Mesenchymal stem cell (in vitro differentiated cells and primary cell): ENCODE results near the gene IL10RB.
A peak's percentile ranks its signal among the peaks of the same experiment; 100 is the strongest.

Source experiments
- DNase-seq: peaks from one replicate; pipeline ENCODE4 v3.0.0-alpha.2; 2013
- H2AFZ ChIP-seq: one replicate; pipeline ENCODE4 v1.6.1; 2013; ENCODE audit warnings: low read depth, mild to moderate bottlenecking, control low read depth, inconsistent platforms, low read length, moderate library complexity
- H2AK5ac ChIP-seq: 2 replicates; pipeline ENCODE4 v1.6.1; 2013; ENCODE audit warnings: low read length, moderate library complexity, mild to moderate bottlenecking, inconsistent platforms; ENCODE audit not compliant: severe bottlenecking
- H2BK120ac ChIP-seq: one replicate; pipeline ENCODE4 v1.6.1; 2013; ENCODE audit warnings: low read depth, mild to moderate bottlenecking, inconsistent platforms, low read length, moderate library complexity
- H2BK12ac ChIP-seq, 2 experiments: one replicate each; pipeline ENCODE4 v1.6.1; 2013; ENCODE audit warnings: inconsistent platforms in 2 of 2, low read length in 2 of 2, mild to moderate bottlenecking in 2 of 2, moderate library complexity in 2 of 2, control low read depth in 1 of 2
- H2BK15ac ChIP-seq: one replicate; pipeline ENCODE4 v1.6.1; 2013; ENCODE audit warnings: mild to moderate bottlenecking, low read depth, inconsistent platforms; ENCODE audit not compliant: poor library complexity, severe bottlenecking
- H2BK5ac ChIP-seq: 2 replicates; pipeline ENCODE4 v1.6.1; 2013; ENCODE audit warnings: low read depth, mild to moderate bottlenecking, low read length, control low read depth, inconsistent platforms; ENCODE audit not compliant: poor library complexity, severe bottlenecking
- H3K14ac ChIP-seq, 2 experiments: one replicate each; pipeline ENCODE4 v1.6.1; 2013; ENCODE audit warnings: inconsistent platforms in 2 of 2, low read length in 2 of 2, control low read depth in 1 of 2, mild to moderate bottlenecking in 1 of 2, moderate library complexity in 1 of 2
- H3K18ac ChIP-seq, 2 experiments: one replicate each; pipeline ENCODE4 v1.6.1; 2013; ENCODE audit warnings: inconsistent platforms in 2 of 2, low read length in 2 of 2, control low read depth in 1 of 2, low read depth in 1 of 2, mild to moderate bottlenecking in 1 of 2
- H3K23ac ChIP-seq, 2 experiments: one replicate each; pipeline ENCODE4 v1.6.1; 2013; ENCODE audit warnings: inconsistent platforms in 2 of 2, low read length in 2 of 2, mild to moderate bottlenecking in 2 of 2, moderate library complexity in 2 of 2, control low read depth in 1 of 2
- H3K27ac ChIP-seq: 2 replicates; pipeline ENCODE4 v1.5.1; 2013; ENCODE audit warnings: mild to moderate bottlenecking, moderate library complexity, low read length, control low read depth, inconsistent platforms; ENCODE audit not compliant: poor library complexity, severe bottlenecking
- H3K27me3 ChIP-seq, 2 experiments: 2 replicates each; pipeline versions ENCODE4 v1.6.1 to v1.7.0; 2013; ENCODE audit warnings: low read length in 2 of 2, mild to moderate bottlenecking in 2 of 2, moderate library complexity in 2 of 2, control low read depth in 1 of 2, inconsistent platforms in 1 of 2; ENCODE audit not compliant: control insufficient read depth in 1 of 2, insufficient read depth in 1 of 2
- H3K36me3 ChIP-seq, 2 experiments: 2 replicates each; pipeline versions ENCODE4 v1.6.1 to v1.7.0; 2013; ENCODE audit warnings: low read length in 2 of 2, control low read depth in 1 of 2, inconsistent platforms in 1 of 2, low read depth in 1 of 2, mild to moderate bottlenecking in 1 of 2; ENCODE audit not compliant: insufficient read depth in 2 of 2, control insufficient read depth in 1 of 2
- H3K4ac ChIP-seq, 2 experiments: one replicate each; pipeline ENCODE4 v1.6.1; 2013; ENCODE audit warnings: inconsistent platforms in 2 of 2, low read length in 2 of 2, mild to moderate bottlenecking in 2 of 2, moderate library complexity in 2 of 2, control low read depth in 1 of 2, low read depth in 1 of 2
- H3K4me1 ChIP-seq: 2 replicates; pipeline ENCODE4 v1.6.1; 2013; ENCODE audit warnings: low read depth, low read length, control low read depth; ENCODE audit not compliant: control insufficient read depth, insufficient read depth
- H3K4me2 ChIP-seq: 2 replicates; pipeline ENCODE4 v1.6.1; 2013; ENCODE audit warnings: low read length, mild to moderate bottlenecking, inconsistent platforms; ENCODE audit not compliant: poor library complexity, severe bottlenecking
- H3K4me3 ChIP-seq, 2 experiments: 2 replicates each; pipeline versions ENCODE4 v1.5.1 to v1.7.0; 2013; ENCODE audit warnings: low read length in 2 of 2, mild to moderate bottlenecking in 2 of 2, control low read depth in 1 of 2, low read depth in 1 of 2; ENCODE audit not compliant: insufficient read depth in 1 of 2
- H3K79me1 ChIP-seq: replicated peaks from 2 replicates; pipeline ENCODE4 v1.6.1; 2013; ENCODE audit warnings: mild to moderate bottlenecking, control low read depth, low read length, inconsistent platforms; ENCODE audit not compliant: poor library complexity, severe bottlenecking
- H3K9ac ChIP-seq: 2 replicates; pipeline ENCODE4 v1.7.0; 2013; ENCODE audit warnings: mild to moderate bottlenecking, low read length, moderate library complexity
- H3K9me3 ChIP-seq: 2 replicates; pipeline ENCODE4 v1.7.0; 2013; ENCODE audit warnings: mild to moderate bottlenecking, low read length; ENCODE audit not compliant: control insufficient read depth
- H4K8ac ChIP-seq: one replicate; pipeline ENCODE4 v1.6.1; 2013; ENCODE audit warnings: inconsistent platforms, mild to moderate bottlenecking, low read length, moderate library complexity
- H4K91ac ChIP-seq: one replicate; pipeline ENCODE4 v1.6.1; 2013; ENCODE audit warnings: mild to moderate bottlenecking, low read length, inconsistent platforms
- WGBS: methylation state at CpG from one replicate; pipeline ENCODE4 v1.1.7; 2013; ENCODE audit warnings: mixed read lengths; 5-methylcytosine and 5-hydroxymethylcytosine counted together

The IL10RB gene

DNA sequence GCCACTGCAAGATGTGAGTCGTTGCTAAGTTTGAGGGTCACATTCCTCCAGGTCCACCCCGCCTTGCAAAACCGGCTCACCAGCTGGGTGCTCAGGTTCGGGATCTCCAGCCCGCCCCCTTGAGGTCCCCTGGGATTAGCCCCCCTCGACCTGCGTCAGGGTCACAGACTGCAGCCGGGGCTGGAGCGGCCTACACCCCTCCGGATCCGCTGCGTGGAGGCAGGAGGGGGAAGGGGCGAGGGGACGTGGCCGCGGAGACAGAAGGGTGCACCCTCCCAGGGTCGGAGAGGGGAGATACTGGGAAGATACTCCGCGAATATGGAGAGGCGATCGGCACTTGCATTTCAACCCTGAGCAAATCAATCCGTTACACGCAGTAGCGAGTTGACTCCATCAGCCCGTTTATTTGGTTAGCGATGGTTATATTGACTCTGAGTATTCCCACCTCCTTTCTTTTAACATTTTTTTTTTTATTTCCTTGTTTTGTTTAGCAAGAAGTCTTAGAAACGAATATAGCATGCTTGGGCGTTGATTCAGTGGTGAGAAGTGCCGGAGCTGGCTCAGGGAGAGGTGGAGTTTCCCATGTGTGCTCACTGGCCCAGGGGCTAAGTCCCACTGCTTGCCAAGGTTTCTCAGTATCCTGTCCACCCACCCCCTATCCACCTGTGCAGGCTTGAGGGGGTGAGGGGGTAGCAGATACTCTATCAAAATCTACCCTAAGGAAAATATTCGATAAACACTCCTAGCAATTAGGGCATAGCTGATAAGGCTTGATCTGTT, 35.4 kb upstream of the IL10RB start:
- no peak overlapping the region for H4K91ac ChIP-seq
- H3K4me1 ChIP-seq: peaks cover 5% of the 10 kb centered on the region
- WGBS: 3% methylated on average over 23 of the region's 30 CpGs

DNA sequence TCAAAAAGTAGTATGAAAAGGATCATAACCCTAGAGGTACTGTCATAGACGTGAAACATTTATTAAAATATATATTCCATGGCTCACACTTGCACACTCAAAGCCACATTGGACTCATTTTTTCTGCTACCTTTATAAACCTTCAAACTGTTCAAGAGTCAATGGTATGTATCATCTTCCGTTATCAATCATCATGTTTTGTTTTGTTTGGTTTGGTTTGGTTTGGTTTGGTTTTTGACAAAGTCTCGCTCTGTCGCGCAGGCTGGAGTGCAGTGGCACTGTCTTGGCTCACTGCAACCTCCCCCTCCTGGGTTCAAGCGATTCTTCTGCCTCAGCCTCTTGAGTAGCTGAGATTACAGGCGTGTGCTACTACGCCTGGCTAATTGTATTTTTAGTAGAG, 34.6 kb upstream of the IL10RB start:
- WGBS: 97% methylated on average over 4 of the region's 8 CpGs
- Histone ChIP-seq H2BK5ac (no peak overlapping the region), H3K27me3 (no peaks in the 10 kb centered on the region), H4K8ac (no peak overlapping the region), H2BK120ac (no peak overlapping the region), H2BK15ac (no peak overlapping the region), H2BK12ac (no peak overlapping the region), H3K9me3 (no peaks in the 10 kb centered on the region), H3K14ac (no peak overlapping the region), H3K4me3 (peak overlapping the region in 1 of 2 experiments; percentile 86), H3K4me2 (no peak overlapping the region), H2AFZ (no peak overlapping the region), H3K18ac (no peak overlapping the region), H3K23ac (no peak overlapping the region), H3K79me1 (peaks cover 22% of the 10 kb centered on the region), H2AK5ac (no peak overlapping the region), H3K36me3 (peaks cover 0 to 5% of the 10 kb centered on the region in 2 experiments), H3K9ac (peak overlapping the region; percentile 90), H4K91ac (no peak overlapping the region), H3K4ac (no peak overlapping the region), H3K4me1 (peaks cover 7% of the 10 kb centered on the region), H3K27ac (no peak overlapping the region)
- no peak for DNase-seq

More for the DNA sequence above, 35.4 kb upstream of the IL10RB start:
- H2BK15ac ChIP-seq: peak overlapping the region; percentile 52
- H4K8ac ChIP-seq: peak overlapping the region; percentile 33
- H3K4ac ChIP-seq: peak overlapping the region in 1 of 2 experiments; percentile 95
- H3K36me3 ChIP-seq: no peaks in the 10 kb centered on the region
- DNase-seq: peak; percentile 80
- no peak overlapping the region for H2AK5ac ChIP-seq
- peak overlapping the region in 1 of 2 experiments; percentile 91 for H3K14ac ChIP-seq
- no peak overlapping the region for H2BK120ac ChIP-seq
- H3K27me3 ChIP-seq: no peaks in the 10 kb centered on the region
- H3K18ac ChIP-seq: peak overlapping the region; percentile 17 to 98
- peak overlapping the region; percentile 67 for H3K27ac ChIP-seq
- H3K9me3 ChIP-seq: no peaks in the 10 kb centered on the region
- H2AFZ ChIP-seq: peak overlapping the region; percentile 96
- H2BK5ac ChIP-seq: no peak overlapping the region
- peak overlapping the region in 1 of 2 experiments; percentile 93 for H3K23ac ChIP-seq
- peak overlapping the region; percentile 86 to 97 for H3K4me3 ChIP-seq
- H3K4me2 ChIP-seq: peak overlapping the region; percentile 92
- H2BK12ac ChIP-seq: peak overlapping the region in 1 of 2 experiments; percentile 21
- H3K9ac ChIP-seq: peak overlapping the region; percentile 90
- peaks cover 16% of the 10 kb centered on the region for H3K79me1 ChIP-seq

DNA sequence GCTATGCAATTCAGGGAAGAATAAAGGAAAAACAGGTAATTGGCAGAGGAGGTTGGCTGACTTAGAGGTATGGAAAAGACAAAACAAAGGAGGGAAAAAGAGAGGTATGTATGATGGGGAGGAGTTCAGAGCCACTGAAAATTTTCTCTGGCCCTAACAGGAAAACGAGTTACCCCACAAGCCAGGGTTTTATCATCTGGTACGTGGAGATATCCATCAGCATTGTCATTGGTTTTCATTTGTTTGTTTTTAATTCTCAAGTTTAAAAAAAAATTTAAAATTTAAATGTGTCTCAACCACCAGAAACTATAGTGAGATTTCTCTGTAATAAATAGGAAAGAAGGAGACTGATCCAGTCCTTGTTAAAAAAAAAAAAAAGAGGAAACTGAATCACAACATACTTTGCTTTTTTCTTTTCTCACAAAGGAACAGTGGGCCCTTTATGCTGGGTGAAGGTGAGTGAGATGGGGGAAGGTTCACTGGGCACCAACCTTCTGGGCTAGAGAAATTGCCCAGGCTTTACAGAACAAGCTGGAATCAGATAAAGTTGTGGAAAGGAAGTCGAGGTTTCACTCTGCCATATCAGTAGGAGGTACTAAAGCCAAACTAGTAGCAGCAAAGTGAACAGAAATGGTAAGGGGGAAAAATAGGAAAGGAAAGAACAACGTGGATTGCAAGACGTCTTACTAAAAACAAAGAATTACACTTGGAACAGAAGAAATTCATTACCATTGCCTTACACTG, 33.7 kb upstream of the IL10RB start:
- H2AK5ac ChIP-seq: no peak overlapping the region
- no peak overlapping the region for H3K14ac ChIP-seq
- no peak overlapping the region for H4K8ac ChIP-seq
- H3K18ac ChIP-seq: no peak overlapping the region
- H4K91ac ChIP-seq: no peak overlapping the region
- H2BK120ac ChIP-seq: no peak overlapping the region
- no peak overlapping the region for H2BK15ac ChIP-seq
- peaks cover 0 to 5% of the 10 kb centered on the region in 2 experiments for H3K36me3 ChIP-seq
- H3K9ac ChIP-seq: no peak overlapping the region
- no peak overlapping the region for H2BK12ac ChIP-seq
- no peak overlapping the region for H3K23ac ChIP-seq
- H3K4ac ChIP-seq: no peak overlapping the region
- no peak overlapping the region for H2AFZ ChIP-seq
- peaks cover 28% of the 10 kb centered on the region for H3K79me1 ChIP-seq
- H3K27me3 ChIP-seq: no peaks in the 10 kb centered on the region
- H3K9me3 ChIP-seq: no peaks in the 10 kb centered on the region
- no peak overlapping the region for H3K27ac ChIP-seq
- no peak overlapping the region for H2BK5ac ChIP-seq
- H3K4me3 ChIP-seq: no peak overlapping the region
- no peak overlapping the region for H3K4me2 ChIP-seq
- no peak for DNase-seq
- 60% methylated on average over 1 of the region's 5 CpGs for WGBS
- H3K4me1 ChIP-seq: peaks cover 7% of the 10 kb centered on the region
